Stimulated activated CD8-positive, alpha-beta memory T cell treated with anti-CD3 and anti-CD28 coated beads, Interleukin-4, amount 100 ng/mL, for 1 hour (primary cell): ENCODE data around the gene CD2BP2.

Experiments
- DNase-seq, 2 donors: peaks; one replicate each; pipeline ENCODE4 v3.0.0-alpha.2; 2020; ENCODE audit warnings: low read depth in 2 of 2, low spot score in 1 of 2

CD2BP2 gene

GRCh38 chr16:30361180-30361579 lies 6.1 kb upstream of the CD2BP2 start:
- DNase-seq: no peak

- DNase-seq: no peak
These were observed 4.7 kb upstream of the CD2BP2 start for GRCh38 chr16:30359871-30360170.

DNA sequence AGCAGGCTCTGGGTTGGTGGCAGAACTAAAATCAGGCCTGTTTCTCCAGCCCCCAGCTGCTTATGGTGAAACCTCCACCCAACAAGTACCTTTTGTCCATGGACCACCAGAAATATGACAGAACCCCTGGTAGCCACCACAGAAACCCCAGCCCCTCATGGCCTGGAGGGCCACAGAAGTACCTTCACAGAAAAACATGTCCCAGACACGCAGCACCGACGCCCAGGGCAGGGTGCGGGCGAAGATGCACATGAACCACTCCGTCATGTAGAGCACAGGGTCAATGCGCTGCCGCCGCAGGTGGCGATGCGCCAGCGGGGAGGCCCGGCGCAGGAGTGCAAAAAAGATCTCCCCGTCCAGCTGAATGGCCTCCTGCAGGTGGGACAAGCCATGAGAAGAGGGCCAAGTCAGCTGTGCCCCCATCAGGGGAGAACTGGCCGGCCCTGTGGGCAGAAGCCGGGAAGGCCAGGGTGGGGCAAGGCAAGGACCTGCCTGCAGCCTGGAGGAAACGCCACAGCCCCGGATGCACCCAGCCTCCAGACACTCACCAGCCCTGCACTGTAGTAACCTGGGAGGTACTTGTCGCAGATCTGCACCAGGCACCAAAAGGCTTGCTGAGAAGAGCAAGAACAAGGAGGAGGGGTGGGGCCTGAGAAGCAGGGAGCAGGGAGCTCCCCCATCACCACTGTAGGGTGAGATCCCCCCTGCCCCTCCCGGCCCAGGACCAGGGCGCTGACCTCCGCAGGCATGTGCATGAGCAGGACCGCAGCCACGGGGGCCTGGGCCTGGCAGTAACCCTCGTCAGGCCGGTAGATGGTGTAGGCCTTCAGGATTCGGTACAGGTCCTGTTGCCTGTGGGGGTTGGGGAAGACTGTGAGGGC lies 4.1 kb upstream of the CD2BP2 start:
- no peak for DNase-seq

- no peak for DNase-seq
These were observed 3.4 kb upstream of the CD2BP2 start for GRCh38 chr16:30358577-30358936.

- DNase-seq: no peak
These were observed 2.8 kb upstream of the CD2BP2 start for GRCh38 chr16:30357715-30358576.

GRCh38 chr16:30357085-30357714 lies 2.1 kb upstream of the CD2BP2 start:
- DNase-seq: no peak

DNA sequence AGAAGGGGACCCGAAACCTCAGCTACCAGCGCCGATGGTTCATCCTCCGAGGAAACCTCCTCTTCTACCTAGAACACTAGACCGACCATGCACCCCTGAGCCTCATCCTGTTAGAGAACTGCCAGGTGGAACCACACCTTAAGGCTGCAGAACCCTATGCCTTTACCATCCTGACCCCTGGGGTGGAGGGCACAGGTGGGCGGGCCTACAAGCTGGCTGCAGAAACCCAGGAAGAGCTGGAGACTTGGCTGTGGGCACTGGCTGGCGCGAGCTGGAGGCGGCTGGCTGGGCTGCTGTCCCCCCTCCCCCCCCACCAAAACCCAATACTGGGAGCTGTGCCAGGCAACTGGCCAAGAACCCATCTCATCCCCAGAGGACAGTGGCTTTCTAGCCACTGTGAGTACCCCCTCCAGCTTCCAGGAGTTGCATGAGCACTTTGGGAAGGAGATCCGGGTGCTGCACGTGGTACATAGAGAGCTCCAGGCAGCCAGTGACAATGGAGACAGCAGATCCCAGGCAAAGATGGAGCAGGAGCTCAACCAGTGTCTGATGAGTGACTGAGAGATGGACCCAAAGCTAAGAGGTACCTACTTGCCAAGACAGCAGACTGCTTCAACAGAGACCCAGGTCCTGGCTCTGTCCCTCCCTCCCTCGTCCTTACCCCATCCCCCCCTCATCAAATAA lies 1.4 kb upstream of the CD2BP2 start:
- no peak for DNase-seq

DNA sequence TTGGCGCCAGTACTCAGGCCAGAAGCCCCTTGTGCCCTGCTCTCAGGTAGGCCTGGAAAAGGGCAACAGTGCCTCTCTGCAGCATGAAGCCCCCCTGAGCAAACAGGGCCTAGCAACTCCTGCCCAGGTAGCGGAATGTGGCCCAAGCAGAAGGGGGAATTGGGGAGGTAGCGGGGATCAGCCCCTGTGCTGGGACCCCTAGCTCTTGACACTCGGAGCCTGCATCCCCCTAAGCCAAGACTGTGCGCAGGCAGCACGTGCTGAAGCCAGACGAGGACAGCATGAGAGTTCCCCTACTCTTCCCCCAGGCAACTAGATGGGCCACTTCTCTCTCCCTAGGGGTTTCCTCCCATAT lies 823 bp upstream of the CD2BP2 start:
- DNase-seq: no peak

- DNase-seq: no peak
These were observed 525 bp downstream of the CD2BP2 start for GRCh38 chr16:30354423-30355143.

- no peak for DNase-seq
These were observed 1.5 kb downstream of the CD2BP2 start for GRCh38 chr16:30353438-30354129.

GRCh38 chr16:30352488-30353401 lies 2.4 kb downstream of the CD2BP2 start:
- no peak for DNase-seq

DNA sequence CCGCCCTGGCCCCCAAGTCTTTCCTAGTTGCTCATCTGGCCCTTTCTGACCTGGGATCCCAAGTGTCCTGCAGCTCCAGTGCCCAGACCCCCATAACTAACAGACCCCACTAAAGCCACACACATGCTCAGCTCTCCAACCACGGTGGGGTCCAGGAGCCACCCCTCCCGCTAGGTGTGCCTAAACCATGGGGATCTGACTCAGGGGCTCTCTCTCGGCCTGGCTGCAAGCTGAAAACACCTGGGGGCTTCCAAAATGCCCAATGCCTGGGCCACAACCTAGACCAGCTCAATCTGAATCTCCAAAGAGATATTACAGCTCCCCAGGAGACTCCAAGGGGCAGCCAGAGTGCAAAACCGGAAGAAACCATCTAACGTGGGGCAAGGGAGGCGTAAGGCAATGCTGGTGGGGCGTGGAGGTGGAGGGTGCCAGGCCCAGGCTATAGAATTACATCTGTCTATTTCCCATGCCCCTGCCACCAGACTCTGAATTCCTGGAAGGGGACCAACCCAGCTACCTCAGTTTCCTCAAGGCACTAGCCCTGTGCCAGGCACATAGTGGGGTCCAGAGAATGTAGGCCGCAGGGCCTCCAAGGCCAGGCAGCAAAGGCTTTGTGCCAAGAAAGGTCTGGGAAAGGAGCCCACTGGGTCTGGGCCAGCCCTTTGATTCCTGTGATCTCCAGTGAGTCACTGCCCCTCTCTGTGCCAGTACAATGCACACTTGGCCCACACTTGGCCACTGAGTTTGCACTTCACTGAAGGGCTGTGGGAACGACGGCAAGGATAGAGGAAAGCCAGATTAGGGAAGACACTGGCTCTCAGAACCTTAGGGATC lies 3.3 kb downstream of the CD2BP2 start:
- no peak for DNase-seq

DNA sequence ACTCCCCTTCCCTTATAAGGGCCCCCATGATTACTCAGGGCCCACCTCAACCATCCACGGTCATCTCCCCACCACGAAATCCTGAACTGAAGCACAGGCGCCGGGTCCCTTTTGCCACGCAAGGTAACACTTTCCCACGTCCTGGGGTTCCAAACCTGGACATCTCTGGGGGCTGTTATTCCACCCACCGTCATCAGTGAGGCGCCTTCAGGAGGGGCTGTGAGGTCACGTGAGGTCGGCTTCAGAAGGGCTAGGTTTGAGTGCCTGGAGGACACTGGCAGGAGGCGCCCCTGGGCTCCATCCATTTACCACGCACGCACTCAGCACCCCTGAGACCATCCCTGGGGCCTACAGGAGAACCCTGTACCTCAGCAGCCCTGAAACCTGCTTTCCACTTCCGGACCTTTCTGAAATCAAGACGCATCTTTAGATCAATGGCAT lies 4.1 kb downstream of the CD2BP2 start:
- no peak for DNase-seq

GRCh38 chr16:30350134-30350871 lies 4.8 kb downstream of the CD2BP2 start:
- DNase-seq: no peak

DNA sequence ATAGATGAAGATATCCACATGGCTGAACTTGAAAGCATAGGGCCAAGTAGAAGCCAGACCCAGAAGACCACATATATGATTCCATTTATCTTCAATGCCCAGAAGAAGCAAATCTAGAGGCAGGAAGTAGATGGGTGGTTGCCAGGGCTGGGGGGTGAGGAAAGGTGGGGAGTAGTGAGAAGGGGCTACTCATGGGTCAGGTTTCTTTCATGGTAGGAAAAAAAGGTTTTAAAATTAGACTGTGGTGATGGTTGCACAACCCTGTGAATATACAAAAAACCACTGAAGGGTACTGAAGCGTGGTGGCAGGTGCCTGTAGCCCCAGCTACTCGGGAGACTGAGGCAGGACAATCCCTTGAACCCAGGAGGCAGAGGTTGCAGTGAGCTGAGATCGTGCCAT lies 5.4 kb downstream of the CD2BP2 start:
- DNase-seq: no peak

GRCh38 chr16:30348929-30349328 lies 6.2 kb downstream of the CD2BP2 start:
- DNase-seq: no peak

- DNase-seq: no peak
These were observed 7.0 kb downstream of the CD2BP2 start for GRCh38 chr16:30348113-30348512.

- no peak for DNase-seq
These were observed 8.8 kb downstream of the CD2BP2 start for GRCh38 chr16:30346286-30346685.
